HG03565 (cell line): Measurements from ENCODE around the gene CZIB.
"Not testable (repeated sequence)": the region's sequence is repeated elsewhere in the genome, so short reads cannot be mapped to it uniquely, and the experiment has no call there.

Experiments
- ATAC-seq: cut with Tn5 transposase; IDR thresholded peaks from one replicate; pipeline ENCODE4 v1.9.1; 2021; ENCODE audit warnings: mild to moderate bottlenecking, moderate library complexity; ENCODE audit not compliant: unreplicated experiment

CZIB gene

DNA sequence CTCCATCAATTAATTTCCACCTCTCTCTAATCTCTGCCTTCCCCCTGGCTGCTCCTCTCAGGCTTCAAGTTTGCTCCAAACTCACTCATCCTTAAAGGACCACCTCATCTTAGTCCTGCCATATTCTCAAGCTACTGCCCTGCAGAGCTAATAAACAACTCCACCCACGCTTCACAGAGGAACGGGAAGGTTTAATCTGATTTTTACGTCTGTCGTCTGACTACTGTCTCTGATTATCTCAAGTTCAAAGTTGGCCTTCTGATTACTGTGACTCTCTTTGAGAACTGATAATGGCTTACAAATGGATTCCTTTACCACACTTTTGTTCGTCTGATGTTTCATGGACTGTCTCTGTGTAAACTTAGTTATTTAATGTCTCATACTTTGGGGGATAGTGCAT lies 31.4 kb downstream of the CZIB start:
- no peak for ATAC-seq

DNA sequence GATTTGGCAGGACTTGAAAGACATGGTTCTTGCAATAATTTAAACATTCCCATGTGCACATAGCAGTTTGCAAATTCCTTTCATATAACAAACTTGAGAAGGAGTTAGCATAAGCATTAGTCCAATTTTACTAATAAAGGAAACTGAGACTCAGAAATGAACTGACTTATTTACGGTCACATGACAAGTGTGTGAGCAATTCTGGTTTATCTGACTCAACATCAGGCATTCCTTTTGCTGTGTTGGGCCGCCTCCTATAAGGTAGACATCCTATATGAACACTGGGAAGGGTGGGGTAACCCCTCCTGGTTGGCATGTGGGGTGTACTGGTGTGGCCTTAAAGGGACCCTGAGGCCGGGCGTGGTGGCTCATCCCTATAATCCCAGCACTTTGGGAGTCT lies 32.3 kb downstream of the CZIB start:
- no peak for ATAC-seq

DNA sequence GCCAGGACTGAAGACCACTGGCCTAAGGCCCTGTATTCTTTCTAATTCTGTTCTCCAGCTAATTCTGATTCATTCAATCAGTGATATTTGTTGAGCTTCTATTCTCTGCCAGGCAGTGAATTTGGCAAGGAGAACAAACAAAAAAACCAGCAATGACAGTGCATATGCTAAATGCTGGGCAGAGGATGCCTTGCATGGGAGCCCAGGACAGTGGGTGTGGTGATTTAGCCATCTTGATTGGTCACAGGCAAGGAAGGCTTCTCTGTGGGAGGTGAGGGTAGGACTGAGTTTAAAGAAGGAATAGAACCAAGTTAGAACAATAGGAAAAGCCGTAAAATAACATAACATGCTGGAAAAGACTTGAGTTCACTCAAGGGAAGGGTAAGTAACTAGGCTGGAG lies 33.0 kb downstream of the CZIB start:
- ATAC-seq = no peak

GRCh38 chr1:53186533-53186932 lies 33.9 kb downstream of the CZIB start:
- no peak for ATAC-seq

- ATAC-seq = not testable (repeated sequence)
Observed at GRCh38 chr1:53185955-53186297, 34.5 kb downstream of the CZIB start.

- ATAC-seq = no peak
Observed at GRCh38 chr1:53183095-53183990, 37.1 kb downstream of the CZIB start.

DNA sequence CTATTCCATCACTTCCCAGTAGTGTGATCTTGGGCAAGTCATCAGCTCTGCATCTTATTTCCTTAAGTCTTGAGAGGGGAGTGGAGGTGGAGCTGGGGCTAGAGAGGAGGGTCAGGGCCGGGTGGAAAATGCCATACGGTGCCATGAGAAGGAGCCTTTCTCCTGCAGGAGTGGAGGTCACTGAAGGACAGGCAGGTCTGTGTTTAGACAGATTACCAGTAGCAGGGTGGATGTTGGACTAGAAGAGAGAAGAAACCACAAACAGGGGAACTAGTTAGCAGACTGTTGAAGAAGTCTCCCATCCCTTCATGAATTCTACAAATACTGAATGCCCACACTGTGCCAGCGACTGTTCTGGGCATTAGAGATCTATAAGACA lies 37.7 kb downstream of the CZIB start:
- no peak for ATAC-seq

DNA sequence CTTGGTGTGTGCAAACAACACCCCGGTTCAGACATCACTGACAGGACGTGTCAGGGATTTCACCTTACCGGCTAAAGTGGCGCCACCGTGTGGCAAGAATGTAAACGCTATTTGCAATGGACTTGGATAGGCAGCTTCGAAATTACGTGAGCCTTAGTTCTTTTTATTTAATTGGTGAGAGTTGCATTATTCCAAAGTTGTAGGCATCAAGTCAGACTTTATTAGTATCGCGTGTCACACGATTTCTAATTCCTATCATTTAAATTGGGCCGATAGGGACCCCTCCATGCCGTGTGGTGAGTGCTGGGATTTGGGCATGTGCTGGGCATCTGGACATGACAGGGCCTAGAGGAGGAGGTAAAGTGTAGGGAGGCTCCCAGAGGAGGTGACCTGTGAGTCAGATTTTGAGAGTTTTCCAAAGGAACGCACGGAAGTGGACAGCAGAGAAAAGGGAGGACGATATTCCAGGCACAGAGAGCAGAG lies 38.3 kb downstream of the CZIB start:
- ATAC-seq = no peak

- no peak for ATAC-seq
Observed at GRCh38 chr1:53180951-53181350, 39.5 kb downstream of the CZIB start.

- no peak for ATAC-seq
Observed at GRCh38 chr1:53180226-53180625, 40.2 kb downstream of the CZIB start.

DNA sequence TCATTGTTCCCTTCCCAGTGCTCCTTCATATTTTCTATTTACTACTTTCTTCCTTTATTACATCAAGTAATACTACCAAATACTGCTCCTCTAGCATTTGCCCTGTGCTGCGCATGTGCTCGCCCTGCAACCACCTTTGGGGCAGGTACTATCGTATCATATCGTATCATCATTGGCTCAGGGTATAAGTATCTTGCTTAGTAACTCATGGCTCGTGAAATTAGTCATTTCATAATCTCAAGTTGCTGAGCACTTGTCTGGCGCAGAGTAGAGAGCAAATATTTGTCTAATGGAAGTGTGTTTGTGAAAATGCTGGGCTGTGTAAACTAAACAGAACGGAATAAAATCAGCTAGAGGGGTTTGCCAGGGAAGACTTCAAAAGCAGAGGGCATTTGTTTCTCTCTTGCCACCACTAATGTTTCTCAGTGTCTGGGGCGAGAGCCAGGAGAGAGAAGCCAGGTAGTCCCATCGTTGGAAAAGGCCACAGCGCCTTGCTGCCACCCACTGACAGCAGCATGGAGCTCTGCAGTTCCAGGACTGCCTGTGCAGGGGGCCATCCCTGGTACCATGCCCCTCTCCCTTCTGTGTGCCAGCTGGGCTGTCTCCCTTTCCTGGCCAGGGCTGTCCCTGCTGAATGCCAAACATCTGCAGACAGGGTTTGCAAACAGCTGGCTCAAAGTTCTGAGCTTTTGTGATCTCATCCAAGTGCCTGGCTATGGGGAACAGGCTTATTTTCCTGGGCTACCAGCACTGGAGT lies 43.8 kb downstream of the CZIB start:
- ATAC-seq = no peak

GRCh38 chr1:53174971-53175913 lies 45.2 kb downstream of the CZIB start:
- no peak for ATAC-seq

DNA sequence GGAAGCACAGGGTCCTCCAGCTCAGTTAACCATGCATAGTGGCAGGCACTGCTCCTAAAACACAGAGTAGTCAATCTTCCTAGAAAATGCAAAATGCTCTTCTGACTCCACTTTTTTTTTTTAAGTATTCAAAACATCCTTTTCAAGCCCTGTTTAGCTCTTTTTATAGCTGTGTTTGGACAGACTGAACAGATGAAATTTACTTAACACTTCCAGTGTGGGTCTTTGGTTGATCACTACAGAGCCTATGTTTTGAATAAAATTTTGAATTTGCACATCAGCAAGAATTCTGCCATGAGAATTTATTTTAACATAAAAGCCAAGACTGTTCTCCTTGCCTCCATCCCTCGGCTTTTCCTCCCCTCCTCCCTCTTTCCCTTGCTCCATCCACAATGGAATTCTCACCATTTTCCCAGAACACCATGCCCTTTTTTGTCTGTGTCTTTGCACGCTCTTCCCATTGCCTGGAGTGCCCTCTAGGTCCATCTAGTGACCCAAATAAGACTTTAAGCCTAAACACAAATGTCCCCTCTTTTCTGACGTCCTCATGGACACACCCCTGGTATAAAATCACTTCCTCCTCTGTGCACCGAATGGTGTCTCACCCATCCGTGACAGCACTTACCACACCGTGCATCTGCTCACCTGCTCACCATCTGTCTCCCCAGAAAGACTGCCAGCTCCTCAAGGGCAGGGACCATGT lies 47.9 kb downstream of the CZIB start:
- ATAC-seq = no peak

GRCh38 chr1:53166912-53167311 lies 53.5 kb downstream of the CZIB start:
- no peak for ATAC-seq

DNA sequence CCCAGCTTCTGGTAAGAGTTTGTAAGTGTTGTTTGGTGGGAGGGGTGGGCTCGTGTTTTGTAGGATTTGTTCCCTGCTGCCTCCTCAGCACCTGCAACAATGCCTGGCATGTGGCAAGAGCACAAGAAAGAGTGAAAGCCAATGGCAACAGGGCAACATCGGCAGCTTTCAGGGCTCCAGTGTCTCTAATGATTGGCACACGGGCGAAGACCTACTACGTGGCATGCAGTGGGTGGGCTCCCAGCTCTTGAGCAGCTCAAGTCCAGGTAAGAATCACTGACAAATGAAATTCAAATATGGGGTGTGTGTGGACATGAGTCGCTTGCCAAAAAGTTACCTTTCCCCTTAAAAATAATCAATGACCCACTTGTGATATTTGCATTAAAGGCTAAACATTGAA lies 54.1 kb downstream of the CZIB start:
- ATAC-seq = no peak

DNA sequence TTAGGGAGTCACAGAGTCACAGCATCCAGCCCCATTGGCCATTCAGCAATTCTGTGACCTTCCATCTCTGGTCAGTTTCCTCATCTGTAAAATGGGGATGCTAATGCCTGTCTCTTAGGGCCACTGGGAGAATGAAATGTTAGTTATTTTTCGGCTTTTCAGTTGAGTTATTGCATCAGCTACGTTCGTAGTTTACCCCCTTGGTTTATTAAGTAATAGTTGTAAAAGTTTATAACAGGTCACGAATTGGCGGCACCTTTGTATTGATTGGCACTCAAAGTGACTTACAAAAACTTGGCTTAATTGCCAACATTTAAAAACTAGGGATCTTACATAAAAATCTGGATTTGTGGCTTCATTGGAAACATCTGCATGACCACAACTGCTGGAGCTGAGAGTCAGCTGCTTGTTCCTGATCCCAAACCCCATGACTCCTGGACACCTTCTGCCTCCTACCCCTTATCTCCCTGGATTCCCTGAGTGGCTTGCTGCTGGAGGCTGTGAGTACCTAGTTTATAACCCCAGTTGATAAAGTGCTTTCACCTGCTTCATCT lies 54.9 kb downstream of the CZIB start:
- no peak for ATAC-seq
